PC-3 (cell line): ENCODE results near the gene DTNBP1. TPM values are rescaled to one million over a fixed set of nuclear protein-coding genes. Genes with fewer than 3 reads are reported as not detected.

ENCODE experiments used
- ATAC-seq: fragments of 200-7000 bp; cut with Tn5 transposase; 2 replicates; pipeline ENCODE4 v1.9.1; 2020; ENCODE audit warnings: mild to moderate bottlenecking, moderate library complexity
- BruUV-seq: library from RNA; stranded (reverse); fragments of 400-500 nt; replicated peaks from 2 replicates; lab custom pipeline; 2021; lab: Mats Ljungman, UMichigan
- CTCF ChIA-PET: fragments of 300-600 bp; sonication (Branson Sonifier 250); formaldehyde crosslinking; loops from one replicate; lab custom pipeline; 2022; ENCODE audit warnings: antibody characterized with exemption; lab: Charles Lee
- POLR2A ChIA-PET: fragments of 300-600 bp; sonication (Branson Sonifier 250); formaldehyde crosslinking; loops from one replicate; lab custom pipeline; 2022; ENCODE audit warnings: antibody characterized with exemption; ENCODE audit not compliant: unreplicated experiment; lab: Charles Lee
- DNase-seq: peaks from one replicate; pipeline ENCODE4 v3.0.0-alpha.2; 2015
- H2AFZ ChIP-seq: fragments of 300-600 bp; sonication (generic); 2 replicates; pipeline ENCODE4 v1.6.0; 2016; ENCODE audit warnings: antibody characterized with exemption, low read length
- H3F3A ChIP-seq: fragments of 300-600 bp; sonication (generic); one replicate; pipeline ENCODE4 v1.6.0; 2017; ENCODE audit warnings: antibody characterized with exemption, low read length, control low read depth, mild to moderate bottlenecking; ENCODE audit not compliant: unreplicated experiment
- H3K27ac ChIP-seq: fragments of 300-600 bp; sonication (generic); 2 replicates; pipeline ENCODE4 v1.5.1; 2016; ENCODE audit warnings: mild to moderate bottlenecking, low read length
- H3K27me3 ChIP-seq: fragments of 300-600 bp; sonication (generic); 2 replicates; pipeline ENCODE4 v1.6.1; 2016; ENCODE audit warnings: low read length, mixed read lengths
- H3K36me3 ChIP-seq: fragments of 300-600 bp; sonication (generic); 2 replicates; pipeline ENCODE4 v1.6.1; 2016; ENCODE audit warnings: low read depth, mixed run types, low read length, mixed read lengths
- H3K4me1 ChIP-seq: fragments of 300-600 bp; sonication (generic); 2 replicates; pipeline ENCODE4 v1.5.1; 2016; ENCODE audit warnings: low read length; ENCODE audit not compliant: insufficient read depth
- H3K4me2 ChIP-seq: fragments of 300-600 bp; sonication (generic); 2 replicates; pipeline ENCODE4 v1.6.0; 2016; ENCODE audit warnings: low read length
- H3K4me3 ChIP-seq: fragments of 300-600 bp; sonication (generic); 2 replicates; pipeline ENCODE4 v1.5.1; 2016; ENCODE audit warnings: mild to moderate bottlenecking, low read length, mixed read lengths
- H3K79me2 ChIP-seq: fragments of 300-600 bp; sonication (generic); 2 replicates; pipeline ENCODE4 v1.6.1; 2017; ENCODE audit warnings: low read length, mixed read lengths
- H3K9ac ChIP-seq: fragments of 300-600 bp; sonication (generic); 2 replicates; pipeline ENCODE4 v1.6.0; 2016; ENCODE audit warnings: mild to moderate bottlenecking, low read length
- H3K9me2 ChIP-seq: fragments of 300-600 bp; sonication (generic); replicated peaks from 2 replicates; pipeline ENCODE4 v1.6.1; 2016; ENCODE audit warnings: mixed run types, low read length, mixed read lengths
- H3K9me3 ChIP-seq: fragments of 300-600 bp; sonication (generic); 2 replicates; pipeline ENCODE4 v1.6.1; 2016; ENCODE audit warnings: low read length, mixed read lengths
- H4K20me1 ChIP-seq: fragments of 300-600 bp; sonication (generic); 2 replicates; pipeline ENCODE4 v1.6.1; 2016; ENCODE audit warnings: low read length, mixed read lengths
- EZH2 ChIP-seq: fragments of 300-600 bp; sonication (generic); IDR thresholded peaks from one replicate; pipeline ENCODE4 v1.6.1; 2017; ENCODE audit warnings: antibody characterized with exemption, mild to moderate bottlenecking, low read length; ENCODE audit not compliant: unreplicated experiment
- EZH2phosphoT487 ChIP-seq: fragments of 300-600 bp; sonication (generic); IDR thresholded peaks from 2 replicates; pipeline ENCODE4 v1.6.1; 2018; ENCODE audit warnings: mild to moderate bottlenecking, antibody characterized with exemption, low read length, borderline replicate concordance
- intact Hi-C: fragments of 100-400 bp; cut with micrococcal nuclease; formaldehyde crosslinking; loops from 2 replicates; pipeline ENCODE4 v1.9.0; 2023
- total RNA-seq: library from RNA; depleted of rRNA; stranded (reverse); fragments of >200 nt; gene quantifications from 2 replicates; pipeline ENCODE4 v1.2.3, GENCODE V29; 2014
- TF ChIP-seq, protein P1 (sequence below): fragments of 300-600 bp; sonication (generic); conservative IDR thresholded peaks from 2 replicates; pipeline ENCODE4 v1.5.1; 2017; ENCODE audit warnings: antibody characterized with exemption, low read depth, mild to moderate bottlenecking, low read length

Gene DTNBP1
- total RNA-seq, 1 experiment from 2014 or later: 7.9 TPM

DNA sequence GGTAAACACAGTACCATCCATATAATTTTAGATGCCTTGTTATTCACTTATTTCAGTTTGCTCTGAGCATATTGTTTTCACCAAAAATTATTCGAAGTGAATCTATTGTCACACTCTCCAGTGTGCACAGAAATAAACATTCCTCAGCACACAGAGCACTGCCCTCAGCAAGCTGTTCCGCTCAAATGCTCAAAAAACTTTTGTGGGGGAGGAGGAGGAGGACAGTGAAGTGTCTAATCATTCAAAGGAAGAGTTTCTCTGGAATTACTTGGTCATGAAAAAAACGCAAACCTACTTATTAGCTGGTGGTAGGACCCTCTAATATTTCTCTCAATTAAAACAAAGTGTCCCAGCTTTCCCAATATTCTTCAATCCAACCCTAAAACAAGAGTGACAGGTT, 88.3 kb downstream of the DTNBP1 start:
- intact Hi-C loops: no loop called here
- ChIA-PET POLR2A (no interaction called here), CTCF (no interaction called here)
- ATAC-seq (no peak), DNase-seq (no peak)
- Histone ChIP-seq H3F3A (no peaks in the 10 kb centered on the region), H3K79me2 (no peaks in the 10 kb centered on the region), H3K9ac (no peak overlapping the region), H3K9me2 (no peaks in the 10 kb centered on the region), H2AFZ (no peak overlapping the region), H3K4me1 (peaks cover 20% of the 10 kb centered on the region), H3K36me3 (no peaks in the 10 kb centered on the region), H3K27me3 (no peaks in the 10 kb centered on the region), H4K20me1 (no peaks in the 10 kb centered on the region; the same call in 1 of the 2 replicates), H3K9me3 (no peaks in the 10 kb centered on the region), H3K4me3 (no peak overlapping the region), H3K4me2 (no peak overlapping the region), H3K27ac (no peak overlapping the region)
- BruUV-seq: no TSS peak
- TF ChIP-seq, protein P1, sequence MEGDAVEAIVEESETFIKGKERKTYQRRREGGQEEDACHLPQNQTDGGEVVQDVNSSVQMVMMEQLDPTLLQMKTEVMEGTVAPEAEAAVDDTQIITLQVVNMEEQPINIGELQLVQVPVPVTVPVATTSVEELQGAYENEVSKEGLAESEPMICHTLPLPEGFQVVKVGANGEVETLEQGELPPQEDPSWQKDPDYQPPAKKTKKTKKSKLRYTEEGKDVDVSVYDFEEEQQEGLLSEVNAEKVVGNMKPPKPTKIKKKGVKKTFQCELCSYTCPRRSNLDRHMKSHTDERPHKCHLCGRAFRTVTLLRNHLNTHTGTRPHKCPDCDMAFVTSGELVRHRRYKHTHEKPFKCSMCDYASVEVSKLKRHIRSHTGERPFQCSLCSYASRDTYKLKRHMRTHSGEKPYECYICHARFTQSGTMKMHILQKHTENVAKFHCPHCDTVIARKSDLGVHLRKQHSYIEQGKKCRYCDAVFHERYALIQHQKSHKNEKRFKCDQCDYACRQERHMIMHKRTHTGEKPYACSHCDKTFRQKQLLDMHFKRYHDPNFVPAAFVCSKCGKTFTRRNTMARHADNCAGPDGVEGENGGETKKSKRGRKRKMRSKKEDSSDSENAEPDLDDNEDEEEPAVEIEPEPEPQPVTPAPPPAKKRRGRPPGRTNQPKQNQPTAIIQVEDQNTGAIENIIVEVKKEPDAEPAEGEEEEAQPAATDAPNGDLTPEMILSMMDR: no peak
- TF ChIP-seq EZH2phosphoT487: no peak
- TF ChIP-seq EZH2: no peak

DNA sequence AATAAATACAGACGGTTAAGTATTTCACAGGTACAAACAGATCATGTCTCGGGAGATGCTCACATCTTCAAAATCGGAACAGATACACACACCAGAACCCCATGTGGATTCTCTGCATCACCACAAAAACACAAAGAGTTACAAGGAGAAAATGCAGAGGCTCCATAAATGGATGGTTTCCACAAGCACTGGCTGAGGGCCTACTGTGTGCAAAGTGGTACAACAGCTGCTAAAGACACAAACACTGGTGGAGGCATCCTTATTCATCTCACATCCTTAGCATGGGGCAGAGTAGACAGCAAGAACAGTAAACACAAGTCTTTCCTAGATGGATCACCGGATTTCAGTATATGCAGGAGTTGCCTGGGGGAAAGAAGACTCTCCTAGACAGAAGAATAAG, 88.8 kb downstream of the DTNBP1 start:
- BruUV-seq: no TSS peak
- Histone ChIP-seq H3K79me2 (no peaks in the 10 kb centered on the region), H4K20me1 (no peaks in the 10 kb centered on the region; the same call in 1 of the 2 replicates), H3K9ac (no peak overlapping the region), H3K9me2 (no peaks in the 10 kb centered on the region), H3F3A (no peaks in the 10 kb centered on the region), H3K4me2 (no peak overlapping the region), H3K36me3 (no peaks in the 10 kb centered on the region), H3K9me3 (no peaks in the 10 kb centered on the region), H3K4me1 (peaks cover 20% of the 10 kb centered on the region), H3K27me3 (no peaks in the 10 kb centered on the region), H2AFZ (no peak overlapping the region), H3K4me3 (no peak overlapping the region), H3K27ac (no peak overlapping the region)
- DNase-seq (no peak), ATAC-seq (no peak)
- ChIA-PET CTCF (no interaction called here), POLR2A (no interaction called here)
- intact Hi-C loops: no loop called here
- TF ChIP-seq EZH2: no peak
- TF ChIP-seq, protein P1: no peak
- TF ChIP-seq EZH2phosphoT487: no peak

DNA sequence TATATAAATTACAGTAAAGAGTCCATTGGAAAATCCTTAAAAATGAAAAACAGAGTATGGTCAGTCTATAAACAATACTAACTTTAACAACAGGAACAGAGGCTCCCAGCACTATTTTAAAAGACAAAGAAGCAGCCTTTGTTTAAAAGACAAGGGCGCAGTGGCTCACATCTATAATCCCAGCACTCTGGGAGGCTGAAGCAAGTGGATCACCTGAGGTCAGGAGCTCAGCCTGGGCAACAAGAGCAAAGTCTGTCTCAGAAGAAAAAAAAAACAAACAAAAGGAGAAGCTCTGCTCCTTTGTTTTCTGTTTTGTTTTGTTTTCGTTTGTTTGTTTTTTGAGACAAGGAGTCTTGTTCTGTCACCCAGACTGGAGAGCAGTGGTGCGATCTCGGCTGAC, 89.4 kb downstream of the DTNBP1 start:
- TF ChIP-seq, protein P1: no peak
- TF ChIP-seq EZH2: no peak
- TF ChIP-seq EZH2phosphoT487: no peak
- no peaks in the 10 kb centered on the region for H3K36me3 ChIP-seq
- intact Hi-C loops: no loop called here
- CTCF ChIA-PET: no interaction called here
- ATAC-seq (no peak), DNase-seq (no peak)
- no peak overlapping the region for H3K27ac ChIP-seq
- no peak overlapping the region for H3K4me3 ChIP-seq
- no peaks in the 10 kb centered on the region for H3F3A ChIP-seq
- no peaks in the 10 kb centered on the region for H3K9me2 ChIP-seq
- H3K27me3 ChIP-seq: no peaks in the 10 kb centered on the region
- no peak overlapping the region for H2AFZ ChIP-seq
- POLR2A ChIA-PET: no interaction called here
- H3K79me2 ChIP-seq: no peaks in the 10 kb centered on the region
- no peak overlapping the region for H3K4me2 ChIP-seq
- BruUV-seq: no TSS peak
- H3K9me3 ChIP-seq: no peaks in the 10 kb centered on the region
- no peaks in the 10 kb centered on the region; the same call in 1 of the 2 replicates for H4K20me1 ChIP-seq
- H3K9ac ChIP-seq: no peak overlapping the region
- peaks cover 16% of the 10 kb centered on the region for H3K4me1 ChIP-seq
